Sciatic nerve (tissue), 2 donors: ENCODE results near the gene INSIG2. TPM values are rescaled to one million over a fixed set of nuclear protein-coding genes. Genes with fewer than 3 reads are reported as not detected.
"Not testable (repeated sequence)": the region's sequence is repeated elsewhere in the genome, so short reads cannot be mapped to it uniquely, and the experiment has no call there.

Source experiments
- ATAC-seq: fragments of 200-7000 bp; cut with Tn5 transposase; one replicate; pipeline ENCODE4 v1.9.1; 2020; ENCODE audit warnings: mild to moderate bottlenecking, moderate library complexity
- DNase-seq: peaks from one replicate; pipeline ENCODE4 v3.0.0-alpha.2; 2020; ENCODE audit warnings: low spot score
- intact Hi-C: fragments of 100-400 bp; cut with DNase I; formaldehyde crosslinking; loops from one replicate; pipeline ENCODE4 v1.14.2; 2022
- total RNA-seq: library from RNA; stranded (reverse); fragmentation: NEBNext Ultra II Directional; extraction: Animal tissue kit (Norgen Biotek cat#: 25700); gene quantifications from one replicate; pipeline ENCODE4 v1.2.1, GENCODE V29; 2021
- donor health status: DM: no; HTN: no; CAD: no.
- donor health status: DM: no; HTN: no; CAD: no.

The INSIG2 gene
- total RNA-seq, 1 donor from 2014 or later, result 23.2 TPM

DNA sequence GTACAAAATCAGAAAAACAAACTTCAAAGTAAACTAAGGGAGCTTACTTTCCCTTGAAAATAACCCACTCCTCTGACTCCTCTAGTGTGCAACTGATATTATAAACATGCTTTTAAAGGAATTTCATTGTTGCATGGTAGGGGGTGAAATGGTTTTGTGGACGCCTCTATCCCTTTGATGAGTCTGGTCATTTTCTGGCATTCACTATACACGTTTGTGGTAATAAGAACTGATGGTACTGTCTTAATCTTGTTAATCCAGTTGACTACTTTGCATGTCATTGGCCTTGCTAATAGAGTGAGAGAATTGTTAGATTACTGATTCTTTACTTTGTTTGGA lies 2.8 kb downstream of the INSIG2 start:
- no peak for ATAC-seq
- no peak for DNase-seq
- intact Hi-C loops, result no loop called here

DNA sequence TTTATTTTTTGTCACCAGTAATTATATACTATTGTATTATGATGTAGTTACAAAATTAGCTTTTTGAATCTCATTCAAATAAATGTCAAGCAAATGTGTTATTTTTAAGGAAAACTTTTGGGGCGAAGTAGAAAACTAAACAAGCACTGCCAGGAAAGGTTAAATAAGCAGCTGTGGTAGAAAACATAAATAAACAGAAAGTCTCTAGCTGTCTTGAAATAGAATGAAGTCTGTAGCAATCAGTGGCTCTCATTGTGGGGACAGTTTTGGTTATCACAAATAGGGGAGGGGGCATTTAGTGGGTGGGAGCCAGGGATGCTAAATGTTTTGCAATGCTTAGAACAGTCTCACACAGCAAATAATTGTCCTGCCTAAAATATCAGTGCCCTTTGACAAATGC lies 3.4 kb downstream of the INSIG2 start:
- intact Hi-C loops, result no loop called here
- DNase-seq (no peak), ATAC-seq (no peak)

DNA sequence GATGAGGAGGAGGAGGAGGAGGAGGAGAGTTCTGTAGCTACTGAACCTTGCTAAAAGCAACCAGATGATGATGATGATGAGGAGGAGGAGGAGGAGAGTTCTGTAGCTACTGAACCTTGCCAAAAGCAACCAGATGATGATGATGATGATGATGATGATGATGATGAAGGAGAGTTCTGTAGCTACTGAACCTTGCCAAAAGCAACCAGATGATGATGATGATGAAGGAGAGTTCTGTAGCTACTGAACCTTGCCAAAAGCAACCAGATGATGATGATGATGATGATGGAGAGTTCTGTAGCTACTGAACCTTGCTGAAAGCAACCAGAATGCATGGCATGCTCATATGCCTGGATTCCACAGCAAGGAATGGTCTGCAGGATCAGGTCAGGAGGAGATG lies 5.8 kb downstream of the INSIG2 start:
- DNase-seq, ATAC-seq, intact Hi-C loops: not testable (repeated sequence)

DNA sequence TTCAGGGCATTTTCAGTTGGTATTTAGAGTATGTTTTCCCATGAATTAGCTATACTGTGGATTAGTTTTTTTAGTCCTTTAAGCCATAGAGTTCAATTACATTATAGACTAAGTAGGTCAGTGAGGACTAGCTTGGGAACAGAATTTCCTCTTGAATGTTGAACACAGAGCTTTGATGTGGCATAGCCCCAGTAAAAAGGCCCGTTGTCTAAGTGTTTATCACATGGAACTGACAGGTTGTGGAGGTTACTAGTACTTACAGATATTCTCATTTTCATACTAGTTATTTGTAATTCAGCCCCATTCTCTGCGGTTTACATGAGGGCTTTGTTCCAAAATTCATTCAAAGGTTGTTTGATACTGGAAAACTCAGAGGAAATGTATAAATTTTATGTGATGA lies 6.2 kb downstream of the INSIG2 start:
- ATAC-seq (no peak), DNase-seq (no peak)
- intact Hi-C loops, result no loop called here

DNA sequence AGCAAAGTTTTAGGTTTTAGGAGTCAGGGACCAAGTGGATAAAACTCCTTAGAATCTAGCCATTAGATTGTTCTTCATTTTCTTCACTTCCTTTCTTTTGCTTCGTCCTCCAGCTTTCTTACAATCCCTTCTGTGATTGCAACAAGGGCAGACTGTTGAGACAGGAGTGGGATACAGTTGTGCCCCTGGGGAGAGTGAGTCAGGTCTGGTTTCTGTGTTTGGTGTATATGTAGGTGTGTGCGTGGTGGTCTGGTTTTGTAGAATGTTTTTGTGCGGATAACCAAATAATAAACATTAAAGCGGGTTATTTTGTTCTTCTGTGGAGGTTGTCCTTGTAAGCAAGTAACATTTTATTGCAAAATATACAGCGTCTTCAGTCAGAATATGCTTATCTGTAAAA lies 7.3 kb downstream of the INSIG2 start:
- ATAC-seq, result no peak
- intact Hi-C loops, result no loop called here
- DNase-seq, result no peak

DNA sequence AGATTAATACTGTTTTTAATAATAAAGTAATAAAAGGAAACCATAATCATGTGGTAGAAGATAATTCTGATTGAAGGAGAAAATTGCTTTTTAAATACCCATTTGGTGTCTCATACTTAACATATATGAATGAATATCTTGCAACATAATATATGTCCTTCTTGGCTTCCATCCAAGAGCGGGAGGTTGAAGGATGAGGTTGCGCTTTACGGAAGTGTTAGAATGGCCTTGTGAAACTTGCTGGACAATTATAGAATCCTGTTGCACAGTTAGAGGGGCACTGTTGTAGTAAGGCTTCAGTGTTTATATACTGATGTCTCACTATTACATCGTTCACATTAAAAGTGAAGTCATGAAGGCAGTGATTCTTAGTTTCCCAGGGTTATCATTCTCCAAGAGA lies 9.4 kb downstream of the INSIG2 start:
- intact Hi-C loops, result no loop called here
- DNase-seq, result no peak
- ATAC-seq, result no peak

DNA sequence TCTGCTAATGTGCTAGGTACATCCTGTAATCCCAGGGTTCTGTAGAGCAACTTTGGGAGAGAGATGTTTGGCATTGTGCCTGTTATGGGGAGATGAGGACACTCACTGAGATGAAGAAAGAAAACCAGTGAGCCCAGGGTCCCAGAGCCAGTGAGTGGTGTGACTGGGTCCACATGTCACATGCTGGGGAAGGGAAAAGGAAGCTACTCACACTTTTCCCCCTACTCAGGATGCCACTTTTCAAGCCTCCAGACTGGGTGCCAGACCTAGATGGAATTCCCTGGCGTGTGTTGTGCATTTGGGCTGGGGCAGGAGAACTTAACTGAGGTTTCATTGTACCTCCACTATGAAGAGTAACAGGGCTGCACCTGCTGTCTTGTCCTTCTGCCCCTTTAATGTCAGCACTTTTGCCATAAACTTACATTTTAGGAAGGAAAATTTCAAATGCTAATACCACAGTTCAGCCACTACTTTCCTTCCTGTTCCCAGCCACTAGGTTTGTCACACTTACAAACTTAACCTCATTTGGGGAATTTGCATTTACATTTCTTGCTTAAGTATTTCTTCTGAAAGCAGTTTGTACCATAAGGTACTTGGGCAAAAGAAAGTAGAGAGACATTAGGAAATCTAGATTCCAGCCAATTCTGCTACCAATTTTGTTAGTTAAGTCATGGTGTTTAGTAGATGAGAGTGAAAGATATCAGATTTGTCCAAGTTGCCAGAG lies 10.2 kb downstream of the INSIG2 start:
- ATAC-seq (no peak), DNase-seq (no peak)
- intact Hi-C loops, result no loop called here

DNA sequence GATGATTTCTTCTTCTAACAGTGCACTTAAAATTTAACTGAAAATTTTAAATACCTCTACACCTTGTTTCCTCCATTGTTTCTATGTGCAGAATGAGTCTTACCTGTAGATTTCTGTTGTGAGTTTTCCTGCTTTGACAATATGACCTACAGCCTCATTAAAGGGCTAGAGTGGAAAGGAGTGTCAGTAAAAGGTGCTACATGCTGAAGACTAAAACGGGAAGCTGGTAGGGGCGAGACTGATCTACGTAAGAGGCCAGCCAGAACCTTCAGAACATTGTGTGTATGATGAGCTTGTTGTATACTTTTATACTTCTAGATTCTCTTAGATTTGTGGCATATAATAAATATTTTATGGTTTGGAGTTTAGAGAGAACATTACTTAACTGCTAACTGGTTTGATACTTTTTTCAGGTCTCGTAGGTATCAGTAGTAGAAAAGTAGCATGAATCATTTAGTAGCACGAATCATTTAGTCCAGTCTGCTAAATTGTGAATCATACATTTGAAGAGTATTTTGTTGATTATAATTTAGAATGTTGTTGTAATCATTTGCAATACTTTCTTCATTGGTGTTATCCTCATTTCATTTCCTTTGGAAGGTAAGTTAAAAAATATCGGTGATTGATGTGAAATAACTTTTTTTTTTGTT lies 14.3 kb downstream of the INSIG2 start:
- ATAC-seq (no peak), DNase-seq (no peak)
- intact Hi-C loops, result no loop called here

DNA sequence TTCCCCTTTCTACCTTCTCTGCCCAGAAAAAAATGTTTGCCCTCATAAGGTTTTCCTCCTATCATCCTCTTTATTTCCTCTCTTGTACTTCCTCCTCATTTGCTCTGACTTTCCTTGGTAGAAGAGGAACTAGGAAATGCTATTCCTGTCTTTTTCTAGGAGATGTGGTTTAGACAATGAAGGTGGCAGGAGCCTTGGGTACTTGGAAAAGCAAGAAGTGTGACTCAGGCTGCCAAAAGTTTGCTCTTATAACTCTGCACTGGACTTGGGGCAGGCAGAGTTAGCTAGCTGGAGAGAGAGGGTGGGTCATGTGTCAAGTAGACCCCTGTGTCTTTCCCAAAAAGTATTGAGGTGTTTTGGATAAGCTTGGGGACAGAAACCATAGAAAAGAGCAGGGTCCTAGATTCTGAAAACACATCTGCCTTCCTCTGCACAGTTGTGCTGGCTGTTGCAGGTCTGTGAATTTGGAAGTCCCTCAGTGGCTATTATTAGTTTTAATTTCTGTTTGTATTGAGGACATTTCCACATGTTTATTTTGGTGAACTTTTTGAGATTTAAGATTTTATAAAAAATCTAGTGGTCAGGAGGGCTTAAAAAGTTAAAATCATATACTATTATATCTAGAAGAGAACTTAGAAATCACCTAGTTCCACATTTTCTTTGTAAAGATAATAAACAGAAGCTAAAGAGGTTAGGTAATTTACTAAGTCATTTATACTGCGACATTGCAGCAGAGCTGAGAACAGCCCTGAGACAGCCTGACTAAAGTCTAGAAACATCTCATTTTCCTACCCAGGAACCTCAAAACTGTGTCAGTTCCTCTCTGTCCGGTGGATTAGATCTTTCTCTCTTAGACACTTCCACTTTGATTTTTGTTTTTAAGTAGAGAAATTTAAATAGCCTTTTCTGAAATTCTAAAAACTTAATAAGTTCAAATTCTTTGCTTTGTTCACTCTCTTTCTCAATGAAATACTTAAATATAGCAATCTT lies 16.0 kb downstream of the INSIG2 start:
- no peak for ATAC-seq
- intact Hi-C loops, result no loop called here
- DNase-seq, result no peak

DNA sequence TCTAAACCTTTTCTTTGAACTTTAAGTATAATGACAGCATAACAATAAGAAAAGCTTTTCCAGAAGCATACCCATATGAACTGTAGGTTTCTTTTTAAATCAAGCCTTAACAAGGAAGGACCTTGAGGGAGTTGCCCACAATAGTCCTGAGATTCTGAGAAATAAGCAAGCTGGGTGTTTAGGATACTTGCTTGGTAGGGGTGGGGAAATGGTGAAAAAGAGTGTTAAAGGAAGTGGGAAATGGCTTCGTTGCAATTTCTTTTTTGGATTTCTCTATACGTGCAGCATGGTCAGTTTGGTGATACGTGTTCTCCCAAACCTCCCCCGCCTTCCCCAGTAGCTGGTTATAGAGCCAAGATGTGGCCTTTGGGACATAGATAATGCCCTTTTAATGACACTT lies 17.2 kb downstream of the INSIG2 start:
- intact Hi-C loops, result no loop called here
- DNase-seq, result no peak

DNA sequence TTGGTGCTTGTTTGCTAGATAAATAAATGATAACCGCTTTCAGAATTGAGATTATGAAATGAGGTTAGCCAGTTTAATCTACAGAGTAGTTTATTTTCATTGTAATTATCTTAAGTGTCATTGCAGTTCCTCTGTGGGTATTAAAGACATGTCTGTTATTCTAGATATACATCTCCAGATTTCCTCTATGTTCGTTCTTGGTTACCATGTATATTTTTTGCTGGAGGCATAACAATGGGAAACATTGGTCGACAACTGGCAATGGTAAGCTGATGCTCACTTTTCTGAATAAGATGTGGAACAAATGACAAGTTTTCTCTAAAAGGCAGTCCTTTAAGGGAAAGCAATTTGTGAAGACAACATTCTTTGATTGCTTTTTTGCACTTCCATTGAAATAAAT lies 18.7 kb downstream of the INSIG2 start:
- intact Hi-C loops, result no loop called here
- ATAC-seq (no peak), DNase-seq (no peak)

More for the DNA sequence above, 17.2 kb downstream of the INSIG2 start:
- ATAC-seq, result no peak

DNA sequence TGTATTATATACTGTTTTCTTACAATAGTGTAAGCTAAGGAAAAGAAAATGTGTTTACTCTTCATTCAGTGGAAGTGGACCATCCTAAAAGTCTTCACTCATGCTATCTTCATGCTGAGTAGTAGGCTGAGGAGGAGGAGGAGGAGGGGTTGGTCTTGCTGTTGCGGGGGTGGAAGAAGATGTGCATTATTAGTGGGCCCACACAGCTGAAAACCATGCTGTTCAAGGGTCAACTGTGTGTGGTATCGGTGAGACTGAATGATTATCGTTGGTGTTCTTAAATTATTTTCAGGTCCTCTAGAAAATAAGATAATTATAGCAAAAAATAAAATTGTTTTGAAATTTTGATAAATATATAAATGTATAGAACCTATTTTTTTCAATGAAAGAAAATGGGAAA lies 22.0 kb downstream of the INSIG2 start:
- DNase-seq (no peak), ATAC-seq (no peak)
- intact Hi-C loops, result no loop called here

DNA sequence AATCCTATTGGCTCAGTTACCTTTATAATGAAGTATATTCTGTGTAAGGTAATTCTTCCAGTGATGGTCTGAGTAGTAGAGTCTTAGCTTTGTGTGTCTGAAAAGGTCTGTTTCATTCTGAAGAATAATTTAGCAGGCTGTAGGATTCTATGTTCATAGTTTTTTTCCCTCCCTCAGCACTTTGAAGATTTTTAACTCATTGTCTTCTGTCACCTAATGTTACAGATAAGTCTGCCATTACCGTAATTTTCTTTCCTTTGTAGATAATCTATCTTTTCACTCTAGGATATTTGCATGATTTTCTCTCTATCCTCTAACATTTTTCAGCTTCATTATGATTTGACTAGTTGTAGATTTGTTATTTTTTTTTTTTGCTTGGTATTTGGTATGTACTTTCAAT lies 22.7 kb downstream of the INSIG2 start:
- intact Hi-C loops, result no loop called here
- DNase-seq, result no peak
- ATAC-seq, result no peak

DNA sequence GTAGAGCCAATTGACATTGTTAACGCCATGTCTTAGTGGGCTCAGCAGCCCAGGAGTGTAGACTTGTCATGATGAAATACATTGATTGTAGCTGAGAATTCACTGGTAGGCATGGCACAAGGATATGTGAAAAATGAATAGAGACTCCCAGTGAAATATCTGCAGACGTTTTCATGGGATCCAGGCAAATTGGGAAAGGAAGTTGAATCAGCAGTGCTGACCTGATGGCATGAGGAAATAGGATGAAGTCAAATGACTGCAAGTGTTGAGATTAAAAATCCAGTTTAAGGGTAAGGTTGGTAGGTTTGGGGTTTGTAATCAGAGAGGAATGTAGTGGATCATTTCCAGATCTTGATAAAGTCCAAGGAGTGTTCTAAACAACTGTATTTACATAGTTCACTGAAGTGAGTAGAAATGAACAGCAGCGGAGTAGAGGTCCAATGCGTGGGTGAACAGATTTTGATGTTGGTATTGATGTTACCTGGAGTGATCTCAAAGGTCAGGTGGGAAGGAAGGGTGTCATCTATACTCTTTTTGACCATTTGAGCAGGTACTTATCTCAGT lies 24.6 kb downstream of the INSIG2 start:
- DNase-seq (no peak), ATAC-seq (no peak)
- intact Hi-C loops, result no loop called here

DNA sequence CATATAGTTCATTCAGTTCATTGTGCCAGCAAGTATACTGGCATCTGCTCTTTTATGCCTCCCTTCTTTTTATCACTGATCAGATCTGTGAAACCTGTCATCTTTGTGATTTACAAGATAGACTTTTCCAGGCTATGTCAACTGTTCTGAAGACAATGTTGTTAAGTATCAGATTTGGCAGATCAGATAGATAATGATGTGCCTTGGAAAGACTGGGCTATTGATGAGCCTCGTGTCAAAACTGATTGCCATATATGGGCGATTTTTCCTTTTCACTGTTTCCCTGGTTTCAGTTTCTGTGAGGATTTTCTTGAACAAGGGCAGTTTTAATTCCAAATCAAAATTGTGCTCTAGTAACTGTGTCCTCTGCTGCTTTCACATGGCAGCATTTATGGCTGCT lies 26.6 kb downstream of the INSIG2 start:
- DNase-seq (no peak), ATAC-seq (no peak)
- intact Hi-C loops, result no loop called here

DNA sequence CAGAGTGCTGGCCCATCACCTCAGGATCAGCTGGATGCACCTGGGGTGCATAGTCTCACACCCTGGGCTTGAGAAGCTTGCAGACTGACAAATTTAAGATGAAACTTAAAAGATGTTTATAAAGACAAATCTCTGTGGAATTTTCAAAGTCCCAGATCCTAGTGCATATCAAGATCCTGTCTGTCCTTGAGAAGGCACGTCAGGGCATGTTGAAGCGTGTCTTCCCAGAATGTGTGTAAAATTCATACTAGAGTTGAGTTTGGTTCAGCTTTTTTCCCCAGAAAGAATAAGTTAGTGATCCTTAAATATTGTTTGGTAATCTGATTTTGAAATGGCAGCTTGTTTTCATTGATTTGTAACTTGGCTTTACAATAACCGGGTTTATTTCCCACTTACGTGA lies 27.5 kb downstream of the INSIG2 start:
- intact Hi-C loops, result no loop called here
- ATAC-seq, result no peak
- DNase-seq, result no peak

DNA sequence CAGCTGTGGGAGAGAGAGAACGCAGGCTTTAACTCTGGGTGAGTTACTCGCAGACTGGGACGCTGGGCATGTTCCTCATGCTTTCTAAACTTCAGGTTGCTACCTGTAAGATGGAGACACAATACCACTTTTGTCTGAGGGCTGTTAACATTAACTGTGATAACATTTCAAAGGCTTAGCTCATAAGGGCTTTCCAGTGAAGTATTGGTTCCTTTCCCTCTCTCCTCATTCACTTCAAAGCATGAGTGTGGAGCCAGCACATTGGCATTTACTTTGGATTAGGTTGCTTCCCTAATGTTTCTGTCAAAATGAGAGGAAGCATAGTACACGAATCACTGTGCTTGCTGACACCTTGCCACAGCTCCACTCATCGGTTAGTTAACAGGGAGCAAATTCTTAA lies 30.2 kb downstream of the INSIG2 start:
- DNase-seq (no peak), ATAC-seq (no peak)
- intact Hi-C loops, result no loop called here

DNA sequence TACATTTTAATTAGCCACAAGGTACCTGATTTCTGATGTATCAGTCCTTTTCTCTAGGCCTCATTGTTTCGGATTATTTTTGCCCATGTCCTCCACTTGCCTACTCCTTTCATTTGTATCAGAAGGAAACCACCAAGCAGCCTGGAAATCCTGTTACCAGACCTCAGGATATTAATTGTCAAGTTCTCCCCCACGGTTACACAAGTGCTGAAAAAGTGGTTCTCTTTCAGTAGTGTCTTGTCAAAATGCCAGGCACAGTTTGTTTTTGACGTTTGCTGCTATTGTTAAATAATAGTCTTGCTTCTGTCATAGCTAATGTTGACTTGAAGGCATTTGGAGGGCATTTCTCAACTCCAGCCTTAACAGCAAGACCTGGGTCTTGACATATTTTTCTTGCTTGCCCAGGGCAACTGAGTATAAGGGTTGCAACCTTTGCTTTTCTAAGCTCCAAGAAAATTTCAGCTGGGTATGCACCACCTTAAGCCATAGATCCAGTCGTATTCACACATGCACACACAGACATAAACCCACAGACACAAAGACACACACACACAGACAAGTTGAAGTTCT lies 31.0 kb downstream of the INSIG2 start:
- ATAC-seq (no peak), DNase-seq (no peak)
- intact Hi-C loops, result no loop called here

DNA sequence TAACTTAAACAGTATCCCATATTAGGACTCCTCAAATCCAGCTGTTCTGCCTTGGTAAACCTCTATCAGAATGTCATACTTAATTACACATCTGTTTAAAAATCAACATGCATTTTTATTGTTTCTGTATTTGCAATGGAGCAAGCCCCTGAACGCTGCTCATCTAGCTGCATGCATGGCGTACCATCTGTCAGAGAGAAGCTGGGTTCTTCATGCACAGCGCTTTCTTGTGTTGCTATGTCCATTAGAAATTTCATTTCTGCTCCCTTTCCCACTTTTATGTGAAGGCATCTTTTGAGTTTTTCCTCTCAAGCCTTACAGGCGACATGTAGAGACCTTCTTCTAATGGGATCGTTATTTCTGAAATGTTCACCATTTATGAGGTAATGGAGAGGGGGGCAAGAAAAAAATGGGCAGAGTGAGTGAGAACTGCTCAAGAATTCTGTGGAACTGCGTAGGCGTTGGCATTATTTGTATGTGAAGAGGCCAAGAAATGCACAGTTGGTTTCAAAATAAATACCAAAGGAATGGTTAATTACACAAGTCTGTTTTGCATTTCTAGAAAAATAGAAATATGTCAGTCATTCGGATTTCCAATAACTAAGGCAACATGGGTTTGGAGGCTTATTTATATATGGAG lies 31.6 kb downstream of the INSIG2 start:
- intact Hi-C loops, result no loop called here
- DNase-seq (no peak), ATAC-seq (no peak)
